Esophagus squamous epithelium (tissue), 4 donors: ENCODE data around the gene PLOD2.
A peak's percentile ranks its signal among the peaks of the same experiment; 100 is the strongest.

Experiments used
- POLR2A ChIP-seq, 4 donors: fragments of 450-650 bp; IDR thresholded peaks; one replicate each; pipeline ENCODE4 v1.6.1; 2017; ENCODE audit warnings: antibody characterized with exemption in 4 of 4, mild to moderate bottlenecking in 4 of 4, moderate library complexity in 3 of 4
- TF ChIP-seq, protein P1 (sequence below), 6 experiments: fragments of 450-650 bp in 4 of 6; fragments of 200-600 bp in 2 of 6; sonication (generic) in 2 of 6; IDR thresholded peaks; one replicate each; pipeline ENCODE4 v1.5.1; 2016 to 2019; ENCODE audit warnings: antibody characterized with exemption in 6 of 6, mild to moderate bottlenecking in 4 of 6, moderate library complexity in 4 of 6

DNA sequence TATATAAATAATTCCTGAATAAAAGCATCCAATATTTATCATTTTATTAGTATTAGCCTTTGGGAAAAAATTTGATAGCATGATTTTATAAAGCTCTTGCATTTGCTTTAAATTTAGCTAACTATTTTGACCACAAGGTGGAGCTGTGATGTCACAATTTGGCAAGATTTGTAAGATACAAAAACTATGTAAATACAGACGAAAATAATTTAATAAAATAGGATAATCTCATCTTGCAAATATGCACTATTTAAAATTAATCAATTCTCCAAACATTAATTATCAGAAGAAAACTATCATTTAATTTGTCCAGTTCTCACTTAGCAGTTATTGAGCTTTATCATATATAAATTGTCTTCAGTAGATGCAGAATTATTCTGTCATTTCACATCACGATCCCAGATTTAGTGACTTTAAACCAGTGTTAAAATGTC, 95.4 kb downstream of the PLOD2 start:
- TF ChIP-seq, protein P1, sequence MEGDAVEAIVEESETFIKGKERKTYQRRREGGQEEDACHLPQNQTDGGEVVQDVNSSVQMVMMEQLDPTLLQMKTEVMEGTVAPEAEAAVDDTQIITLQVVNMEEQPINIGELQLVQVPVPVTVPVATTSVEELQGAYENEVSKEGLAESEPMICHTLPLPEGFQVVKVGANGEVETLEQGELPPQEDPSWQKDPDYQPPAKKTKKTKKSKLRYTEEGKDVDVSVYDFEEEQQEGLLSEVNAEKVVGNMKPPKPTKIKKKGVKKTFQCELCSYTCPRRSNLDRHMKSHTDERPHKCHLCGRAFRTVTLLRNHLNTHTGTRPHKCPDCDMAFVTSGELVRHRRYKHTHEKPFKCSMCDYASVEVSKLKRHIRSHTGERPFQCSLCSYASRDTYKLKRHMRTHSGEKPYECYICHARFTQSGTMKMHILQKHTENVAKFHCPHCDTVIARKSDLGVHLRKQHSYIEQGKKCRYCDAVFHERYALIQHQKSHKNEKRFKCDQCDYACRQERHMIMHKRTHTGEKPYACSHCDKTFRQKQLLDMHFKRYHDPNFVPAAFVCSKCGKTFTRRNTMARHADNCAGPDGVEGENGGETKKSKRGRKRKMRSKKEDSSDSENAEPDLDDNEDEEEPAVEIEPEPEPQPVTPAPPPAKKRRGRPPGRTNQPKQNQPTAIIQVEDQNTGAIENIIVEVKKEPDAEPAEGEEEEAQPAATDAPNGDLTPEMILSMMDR (IDR thresholded peaks at IDR 0.05): peak in 5 of 6 experiments; percentile 53 to 84 (median 76)
- no peak for TF ChIP-seq POLR2A (IDR thresholded peaks at IDR 0.05)
